Natural killer cell (primary cell): ENCODE results near the gene LSM6. TPM values are rescaled to one million over a fixed set of nuclear protein-coding genes. Genes with fewer than 3 reads are reported as not detected.

Experiments used
- ATAC-seq, 3 donors: fragments of 150-1000 bp in 2 of 3; fragments of 200-7000 bp in 1 of 3; cut with Tn5 transposase; 1 replicate in 1 of 3; 2 replicates in 2 of 3; pipeline ENCODE4 v1.10.0; 2021; ENCODE audit warnings: mild to moderate bottlenecking in 2 of 3, moderate library complexity in 2 of 3
- DNase-seq, 2 donors: peaks; one replicate each; pipeline versions ENCODE4 v3.0.0 to v3.0.0-alpha.2; 2013 to 2021; ENCODE audit warnings: mixed read lengths in 1 of 2
- H3K27ac ChIP-seq: one replicate; pipeline ENCODE4 v1.5.1; 2013; ENCODE audit warnings: mild to moderate bottlenecking, low read length
- H3K27me3 ChIP-seq: one replicate; pipeline ENCODE4 v1.6.1; 2013; ENCODE audit warnings: low read length; ENCODE audit not compliant: control insufficient read depth, insufficient read depth
- H3K36me3 ChIP-seq: one replicate; pipeline ENCODE4 v1.6.1; 2013; ENCODE audit warnings: low read length; ENCODE audit not compliant: control insufficient read depth, insufficient read depth
- H3K4me1 ChIP-seq: one replicate; pipeline ENCODE4 v1.6.1; 2013; ENCODE audit warnings: low read length; ENCODE audit not compliant: control insufficient read depth, insufficient read depth
- H3K4me3 ChIP-seq: one replicate; pipeline ENCODE4 v1.5.1; 2013; ENCODE audit warnings: low read length
- H3K9me3 ChIP-seq: one replicate; pipeline ENCODE4 v1.6.1; 2013; ENCODE audit warnings: low read length; ENCODE audit not compliant: control insufficient read depth, insufficient read depth
- H3K27ac Mint-ChIP-seq, 2 donors: one replicate each; pipeline ENCODE4 v1.8.0; 2022; ENCODE audit warnings: mild to moderate bottlenecking in 2 of 2, mixed read lengths in 2 of 2, moderate library complexity in 1 of 2
- H3K27me3 Mint-ChIP-seq, 2 donors: one replicate each; pipeline ENCODE4 v1.8.0; 2022; ENCODE audit warnings: low read depth in 2 of 2, mixed read lengths in 2 of 2
- H3K36me3 Mint-ChIP-seq: one replicate; pipeline ENCODE4 v1.8.0; 2022; ENCODE audit warnings: mixed read lengths
- H3K4me1 Mint-ChIP-seq, 2 donors: one replicate each; pipeline ENCODE4 v1.8.0; 2022; ENCODE audit warnings: mixed read lengths in 2 of 2
- H3K4me3 Mint-ChIP-seq: one replicate; pipeline ENCODE4 v1.8.0; 2022; ENCODE audit warnings: mild to moderate bottlenecking, moderate library complexity, mixed read lengths
- H3K9me3 Mint-ChIP-seq, 2 donors: one replicate each; pipeline ENCODE4 v1.8.0; 2022; ENCODE audit warnings: mixed read lengths in 2 of 2
- CTCF ChIP-seq: fragments of 200-600 bp; IDR thresholded peaks from one replicate; pipeline ENCODE4 v1.8.0; 2022; ENCODE audit warnings: antibody characterized with exemption
- WGBS: methylation state at CpG from one replicate; pipeline ENCODE4 v1.1.7; 2013; ENCODE audit warnings: missing lambda C conversion rate; ENCODE audit not compliant: insufficient coverage; 5-methylcytosine and 5-hydroxymethylcytosine counted together
- intact Hi-C: fragments of 100-400 bp; cut with micrococcal nuclease; formaldehyde crosslinking; loops from one replicate; pipeline ENCODE4 v1.14.2; 2022
- total RNA-seq, 4 donors: library from RNA; stranded (reverse); fragments of 120-200 nt in 1 of 4; gene quantifications; one replicate each; pipeline versions ENCODE4 v1.2.3 to v1.2.4, GENCODE V29; 2013 to 2022

LSM6 gene
- total RNA-seq, 3 donors from 2014 or later (not counting 1 experiment from before 2014, with no cell fraction given), result 23.8 to 27.5 (median 23.8) TPM

- no peaks in the 10 kb centered on the region for H3K36me3 Mint-ChIP-seq
- H3K4me1 Mint-ChIP-seq, result no peaks in the 10 kb centered on the region
- Histone ChIP-seq H3K4me3 (no peak overlapping the region), H3K36me3 (no peaks in the 10 kb centered on the region), H3K4me1 (no peaks in the 10 kb centered on the region), H3K9me3 (peaks cover 4% of the 10 kb centered on the region), H3K27ac (no peak overlapping the region), H3K27me3 (peaks cover 4% of the 10 kb centered on the region)
- intact Hi-C loops, result no loop called here
- peaks cover 3 to 5% of the 10 kb centered on the region in 2 donors for H3K9me3 Mint-ChIP-seq
- ATAC-seq, result no peak
- WGBS, result 67% methylated on average over 1 of the region's 1 CpG
- H3K27ac Mint-ChIP-seq, result no peak overlapping the region
- H3K4me3 Mint-ChIP-seq, result no peak overlapping the region
- peaks cover 18 to 40% of the 10 kb centered on the region in 2 donors for H3K27me3 Mint-ChIP-seq
- no peak for DNase-seq
- TF ChIP-seq CTCF, result no peak
Measured at GRCh38 chr4:146165221-146165620, 10.3 kb upstream of the LSM6 start.

GRCh38 chr4:146165840-146166239, 9.7 kb upstream of the LSM6 start:
- no peaks in the 10 kb centered on the region for H3K4me1 Mint-ChIP-seq
- TF ChIP-seq CTCF, result no peak

GRCh38 chr4:146170149-146170548, 5.4 kb upstream of the LSM6 start:
- Mint-ChIP-seq H3K27me3 (peaks cover 9 to 10% of the 10 kb centered on the region in 2 donors), H3K4me1 (peaks cover under 1 to 2% of the 10 kb centered on the region in 2 donors), H3K27ac (no peak overlapping the region), H3K4me3 (no peak overlapping the region), H3K36me3 (no peaks in the 10 kb centered on the region), H3K9me3 (no peaks in the 10 kb centered on the region)
- Histone ChIP-seq H3K27ac (no peak overlapping the region), H3K4me3 (no peak overlapping the region), H3K9me3 (no peaks in the 10 kb centered on the region), H3K27me3 (no peaks in the 10 kb centered on the region), H3K36me3 (no peaks in the 10 kb centered on the region), H3K4me1 (no peaks in the 10 kb centered on the region)
- intact Hi-C loops, result loop anchor here (10.0 kb wide), 1 partner anchor 235 kb away; the partner anchor contains the start of gene ZNF827
- DNase-seq, result no peak
- 69% methylated on average over 2 of the region's 3 CpGs for WGBS
- ATAC-seq, result no peak
- no peak for TF ChIP-seq CTCF

More at GRCh38 chr4:146165840-146166239, 9.7 kb upstream of the LSM6 start:
- DNase-seq (no peak), ATAC-seq (no peak)
- Histone ChIP-seq H3K27ac (no peak overlapping the region), H3K27me3 (peaks cover 4% of the 10 kb centered on the region), H3K9me3 (peaks cover 4% of the 10 kb centered on the region), H3K4me1 (no peaks in the 10 kb centered on the region), H3K36me3 (no peaks in the 10 kb centered on the region), H3K4me3 (no peak overlapping the region)
- Mint-ChIP-seq H3K4me3 (no peak overlapping the region), H3K27ac (no peak overlapping the region), H3K9me3 (peaks cover 3 to 4% of the 10 kb centered on the region in 2 donors), H3K36me3 (no peaks in the 10 kb centered on the region), H3K27me3 (peaks cover 15 to 38% of the 10 kb centered on the region in 2 donors)
- intact Hi-C loops, result no loop called here

- intact Hi-C loops, result loop anchor here (5.0 to 10.0 kb wide), 2 partner anchors 242 to 345 kb away; partner anchors contain the start of genes SLC10A7 and ZNF827
- Mint-ChIP-seq H3K4me3 (peak overlapping the region; percentile 92), H3K27me3 (peaks cover 0 to 3% of the 10 kb centered on the region in 2 donors), H3K27ac (peak overlapping the region; percentile 76 to 93), H3K9me3 (no peaks in the 10 kb centered on the region), H3K4me1 (peaks cover 59% of the 10 kb centered on the region in 2 donors), H3K36me3 (no peaks in the 10 kb centered on the region)
- ATAC-seq (no peak), DNase-seq (peak in 1 of 2 donors; percentile 12)
- Histone ChIP-seq H3K27ac (no peak overlapping the region), H3K27me3 (no peaks in the 10 kb centered on the region), H3K9me3 (no peaks in the 10 kb centered on the region), H3K36me3 (peaks cover 3% of the 10 kb centered on the region), H3K4me3 (no peak overlapping the region), H3K4me1 (peaks cover 13% of the 10 kb centered on the region)
- no peak for TF ChIP-seq CTCF
- 58% methylated on average over 2 of the region's 2 CpGs for WGBS
Measured at GRCh38 chr4:146176891-146177290, 1.4 kb downstream of the LSM6 start.
